Esophagus squamous epithelium (tissue), 5 donors: ENCODE results near the gene CCM2. TPM values are rescaled to one million over a fixed set of nuclear protein-coding genes. Genes with fewer than 3 reads are reported as not detected.
A peak's percentile ranks its signal among the peaks of the same experiment; 100 is the strongest.

Experiments used
- DNase-seq: peaks from one replicate; lab custom pipeline; 2025; lab: John Stamatoyannopoulos, UW
- H3K27ac ChIP-seq, 4 donors: fragments of 200-600 bp; sonication (generic); one replicate each; pipeline ENCODE4 v1.5.1; 2016 to 2019; ENCODE audit warnings: mild to moderate bottlenecking in 1 of 4
- H3K27me3 ChIP-seq, 4 donors: fragments of 200-600 bp; sonication (generic); 1 replicate in 3 of 4; 2 replicates in 1 of 4; pipeline versions ENCODE4 v1.5.1 to v1.6.0; 2017 to 2021; ENCODE audit warnings: antibody characterized with exemption in 1 of 4
- H3K36me3 ChIP-seq, 3 donors: fragments of 200-600 bp; sonication (generic); one replicate each; pipeline ENCODE4 v1.5.1; 2016 to 2019
- H3K4me1 ChIP-seq, 3 donors: fragments of 200-600 bp; sonication (generic); one replicate each; pipeline ENCODE4 v1.5.1; 2017 to 2019
- H3K4me3 ChIP-seq, 4 donors: fragments of 200-600 bp; sonication (generic); 1 replicate in 3 of 4; 2 replicates in 1 of 4; pipeline ENCODE4 v1.5.1; 2016 to 2019; ENCODE audit warnings: mild to moderate bottlenecking in 2 of 4, moderate library complexity in 1 of 4
- H3K9me3 ChIP-seq, 3 donors: fragments of 200-600 bp; sonication (generic); one replicate each; pipeline ENCODE4 v1.5.1; 2016 to 2019
- CTCF ChIP-seq, 6 experiments: fragments of 450-650 bp in 4 of 6; fragments of 200-600 bp in 2 of 6; sonication (generic) in 2 of 6; IDR thresholded peaks; one replicate each; pipeline ENCODE4 v1.5.1; 2016 to 2019; ENCODE audit warnings: antibody characterized with exemption in 6 of 6, mild to moderate bottlenecking in 4 of 6, moderate library complexity in 4 of 6
- POLR2A ChIP-seq, 4 donors: fragments of 450-650 bp; IDR thresholded peaks; one replicate each; pipeline ENCODE4 v1.6.1; 2017; ENCODE audit warnings: antibody characterized with exemption in 4 of 4, mild to moderate bottlenecking in 4 of 4, moderate library complexity in 3 of 4
- WGBS, 2 donors: methylation state at CpG; one replicate each; pipeline ENCODE4 v1.1.5; 2018; 5-methylcytosine and 5-hydroxymethylcytosine counted together
- intact Hi-C: fragments of 100-400 bp; cut with DNase I; formaldehyde crosslinking; loops from one replicate; pipeline ENCODE4 v1.15.0; 2022
- total RNA-seq, 4 donors: library from RNA; depleted of rRNA; stranded (reverse); fragments of >200 nt; gene quantifications; one replicate each; pipeline ENCODE4 v1.1.0, GENCODE V29; 2016
- donor health status: DM: yes; HTN: yes; CAD: no.

The CCM2 gene
- total RNA-seq, 4 donors from 2014 or later, result 20.0 to 36.3 (median 24.9) TPM

- Histone ChIP-seq H3K27ac (peak overlapping the region in 2 of 4 donors; percentile 44 to 53), H3K4me3 (no peak overlapping the region), H3K9me3 (no peaks in the 10 kb centered on the region), H3K27me3 (no peaks in the 10 kb centered on the region), H3K4me1 (peaks cover 30 to 63% (median 36%) of the 10 kb centered on the region in 3 donors), H3K36me3 (peaks cover 0 to 27% (median 8%) of the 10 kb centered on the region in 3 donors)
- no peak for DNase-seq
- 71 to 79% methylated on average over 4 to 5 of the region's 5 CpGs for WGBS, 2 donors
- intact Hi-C loops, result no loop called here
- TF ChIP-seq CTCF (IDR thresholded peaks at IDR 0.05) (no peak), POLR2A (IDR thresholded peaks at IDR 0.05) (no peak)
These were observed 35.4 kb downstream of the CCM2 start for GRCh38 chr7:45035371-45035770.

DNA sequence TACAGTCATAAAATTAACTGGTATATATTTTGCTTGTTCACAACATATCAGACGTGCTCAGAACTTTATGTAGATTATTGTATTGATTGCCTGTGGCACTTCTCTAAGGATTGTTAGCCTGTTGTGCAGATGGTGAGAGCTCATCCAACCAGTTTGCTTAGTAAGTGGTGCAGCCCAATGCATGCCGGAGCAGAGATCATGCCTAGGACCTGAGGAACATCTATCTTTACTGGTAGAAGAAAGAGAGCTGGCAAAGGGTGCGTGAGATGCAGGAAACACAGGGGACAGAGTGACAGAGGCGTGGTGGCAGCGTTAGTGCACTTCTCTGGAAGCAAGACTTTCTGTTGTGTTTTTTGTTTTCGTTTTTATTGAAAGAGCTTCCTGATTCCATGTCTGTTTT lies 35.9 kb downstream of the CCM2 start:
- Histone ChIP-seq H3K36me3 (peaks cover 0 to 32% (median 8%) of the 10 kb centered on the region in 3 donors), H3K27ac (peak overlapping the region in 3 of 4 donors; percentile 36 to 53 (median 46)), H3K27me3 (no peaks in the 10 kb centered on the region), H3K9me3 (no peaks in the 10 kb centered on the region), H3K4me3 (no peak overlapping the region), H3K4me1 (peaks cover 30 to 63% (median 36%) of the 10 kb centered on the region in 3 donors)
- WGBS, 2 donors, result 20 to 23% methylated on average over 6 of the region's 6 CpGs
- TF ChIP-seq POLR2A (IDR thresholded peaks at IDR 0.05) (no peak), CTCF (IDR thresholded peaks at IDR 0.05) (no peak)
- no peak for DNase-seq
- intact Hi-C loops, result no loop called here

- intact Hi-C loops, result no loop called here
- no peak for DNase-seq
- Histone ChIP-seq H3K4me1 (peaks cover 30 to 63% (median 36%) of the 10 kb centered on the region in 3 donors), H3K27me3 (no peaks in the 10 kb centered on the region), H3K27ac (peak overlapping the region in 3 of 4 donors; percentile 36 to 53 (median 46)), H3K36me3 (peaks cover 0 to 36% (median 8%) of the 10 kb centered on the region in 3 donors), H3K9me3 (no peaks in the 10 kb centered on the region), H3K4me3 (no peak overlapping the region)
- TF ChIP-seq CTCF (IDR thresholded peaks at IDR 0.05) (no peak), POLR2A (IDR thresholded peaks at IDR 0.05) (no peak)
- WGBS, 2 donors, result 43 to 70% methylated on average over 3 of the region's 3 CpGs
These were observed 36.3 kb downstream of the CCM2 start for GRCh38 chr7:45036317-45036716.

GRCh38 chr7:45036796-45037195 lies 36.8 kb downstream of the CCM2 start:
- 86 to 87% methylated on average over 5 to 6 of the region's 8 CpGs for WGBS, 2 donors
- no peak for DNase-seq

More at GRCh38 chr7:45036796-45037195, 36.8 kb downstream of the CCM2 start:
- H3K9me3 ChIP-seq, result no peaks in the 10 kb centered on the region
- H3K36me3 ChIP-seq, result peaks cover 0 to 41% (median 12%) of the 10 kb centered on the region in 3 donors
- intact Hi-C loops, result no loop called here
- no peaks in the 10 kb centered on the region for H3K27me3 ChIP-seq
- TF ChIP-seq CTCF (IDR thresholded peaks at IDR 0.05), result no peak
- no peak for TF ChIP-seq POLR2A (IDR thresholded peaks at IDR 0.05)
- peaks cover 30 to 60% (median 36%) of the 10 kb centered on the region in 3 donors for H3K4me1 ChIP-seq
- no peak overlapping the region for H3K4me3 ChIP-seq
- no peak overlapping the region for H3K27ac ChIP-seq
